Activated CD4-positive, alpha-beta T cell treated with anti-CD3 and anti-CD28 coated beads, Interleukin-2, amount 50 U/mL, for 1 hour (primary cell): ENCODE measurements around the gene CREBBP.

Source experiments
- DNase-seq: peaks from one replicate; pipeline ENCODE4 v3.0.0-alpha.2; 2020

Gene CREBBP

GRCh38 chr16:3789375-3790099 lies 91.0 kb downstream of the CREBBP start:
- no peak for DNase-seq

- no peak for DNase-seq
Measured at GRCh38 chr16:3788711-3789374, 91.7 kb downstream of the CREBBP start.

GRCh38 chr16:3787924-3788661 lies 92.4 kb downstream of the CREBBP start:
- DNase-seq, result no peak

- DNase-seq, result no peak
Measured at GRCh38 chr16:3785413-3785812, 95.1 kb downstream of the CREBBP start.

- DNase-seq, result no peak
Measured at GRCh38 chr16:3783516-3783915, 97.0 kb downstream of the CREBBP start.

GRCh38 chr16:3782566-3782965 lies 97.9 kb downstream of the CREBBP start:
- no peak for DNase-seq

GRCh38 chr16:3781421-3781820 lies 99.1 kb downstream of the CREBBP start:
- DNase-seq, result no peak

GRCh38 chr16:3780570-3780969 lies 99.9 kb downstream of the CREBBP start:
- no peak for DNase-seq

GRCh38 chr16:3776316-3776715 lies 104.2 kb downstream of the CREBBP start:
- no peak for DNase-seq

- no peak for DNase-seq
Measured at GRCh38 chr16:3774819-3775218, 105.7 kb downstream of the CREBBP start.

- DNase-seq, result no peak
Measured at GRCh38 chr16:3774156-3774767, 106.3 kb downstream of the CREBBP start.

- no peak for DNase-seq
Measured at GRCh38 chr16:3773663-3774062, 106.8 kb downstream of the CREBBP start.

- no peak for DNase-seq
Measured at GRCh38 chr16:3771513-3771912, 109.0 kb downstream of the CREBBP start.

GRCh38 chr16:3770530-3770929 lies 110.0 kb downstream of the CREBBP start:
- DNase-seq, result no peak

- DNase-seq, result no peak
Measured at GRCh38 chr16:3769942-3770341, 110.6 kb downstream of the CREBBP start.

- DNase-seq, result no peak
Measured at GRCh38 chr16:3769013-3769412, 111.5 kb downstream of the CREBBP start.

GRCh38 chr16:3767333-3767986 lies 113.1 kb downstream of the CREBBP start:
- DNase-seq, result no peak

GRCh38 chr16:3766177-3766576 lies 114.3 kb downstream of the CREBBP start:
- DNase-seq, result no peak

GRCh38 chr16:3764409-3764808 lies 116.1 kb downstream of the CREBBP start:
- no peak for DNase-seq

GRCh38 chr16:3762107-3762750 lies 118.3 kb downstream of the CREBBP start:
- DNase-seq, result no peak

- DNase-seq, result no peak
Measured at GRCh38 chr16:3761375-3762106, 119.0 kb downstream of the CREBBP start.

- DNase-seq, result no peak
Measured at GRCh38 chr16:3760518-3760917, 120.0 kb downstream of the CREBBP start.
